Gastrocnemius medialis (tissue), 4 donors: ENCODE measurements around the gene ERBB2. TPM values are rescaled to one million over a fixed set of nuclear protein-coding genes. Genes with fewer than 3 reads are reported as not detected.
A peak's percentile ranks its signal among the peaks of the same experiment; 100 is the strongest.

Experiments used
- ATAC-seq, 2 donors: fragments of 150-250 bp; one replicate each; pipeline ENCODE4 v1.9.1; 2016
- DNase-seq, 2 donors: peaks; one replicate each; pipeline ENCODE4 v3.0.0-alpha.2; 2019
- H3K27ac ChIP-seq, 4 donors: fragments of 200-600 bp; sonication (generic); 1 replicate in 1 of 4; 2 replicates in 3 of 4; pipeline ENCODE4 v1.5.1; 2016 to 2018; ENCODE audit warnings: mild to moderate bottlenecking in 2 of 4, moderate library complexity in 1 of 4
- H3K27me3 ChIP-seq, 3 donors: fragments of 200-600 bp; sonication (generic) in 2 of 3; 1 replicate in 1 of 3; 2 replicates in 2 of 3; pipeline versions ENCODE4 v1.5.1 to v1.6.0; 2016 to 2019; ENCODE audit warnings: mild to moderate bottlenecking in 1 of 3, moderate library complexity in 1 of 3
- H3K36me3 ChIP-seq, 2 donors: fragments of 200-600 bp; sonication (generic) in 1 of 2; one replicate each; pipeline ENCODE4 v1.5.1; 2017 to 2018
- H3K4me1 ChIP-seq, 2 donors: fragments of 200-600 bp; sonication (generic) in 1 of 2; one replicate each; pipeline ENCODE4 v1.5.1; 2016 to 2017; ENCODE audit warnings: mild to moderate bottlenecking in 2 of 2
- H3K4me3 ChIP-seq, 4 donors: fragments of 200-600 bp; sonication (generic) in 3 of 4; 1 replicate in 1 of 4; 2 replicates in 3 of 4; pipeline ENCODE4 v1.5.1; 2016 to 2019; ENCODE audit warnings: mild to moderate bottlenecking in 2 of 4
- H3K9me3 ChIP-seq, 3 donors: fragments of 200-600 bp; sonication (generic) in 2 of 3; 1 replicate in 1 of 3; 2 replicates in 2 of 3; pipeline ENCODE4 v1.5.1; 2016 to 2019
- CTCF ChIP-seq, 5 experiments: fragments of 450-650 bp in 3 of 5; fragments of 200-600 bp in 2 of 5; sonication (generic) in 2 of 5; IDR thresholded peaks in 4 of 5; conservative IDR thresholded peaks in 1 of 5; 1 replicate in 4 of 5; 2 replicates in 1 of 5; pipeline ENCODE4 v1.5.1; 2016 to 2019; ENCODE audit warnings: antibody characterized with exemption in 5 of 5, mild to moderate bottlenecking in 3 of 5, moderate library complexity in 3 of 5
- POLR2A ChIP-seq, 2 donors: fragments of 450-650 bp; IDR thresholded peaks; one replicate each; pipeline ENCODE4 v1.6.1; 2017; ENCODE audit warnings: antibody characterized with exemption in 2 of 2, mild to moderate bottlenecking in 2 of 2, moderate library complexity in 2 of 2
- in situ Hi-C, 4 donors: fragments of 200-750 bp; cut with MboI; loops; one replicate each; pipeline versions ENCODE4 v1.15.0 to v1.8.0; 2017; ENCODE audit warnings: low sequenced_read_pairs in 4 of 4
- intact Hi-C: fragments of 100-400 bp; cut with DNase I; formaldehyde crosslinking; loops from one replicate; pipeline ENCODE4 v1.15.1; 2023; ENCODE audit warnings: low total_unique reads
- total RNA-seq, 4 donors: library from RNA; depleted of rRNA; stranded (reverse); fragments of >200 nt; gene quantifications; one replicate each; pipeline versions ENCODE4 v1.1.0 to v1.2.3, GENCODE V29; 2016

The ERBB2 gene
- total RNA-seq, 4 donors from 2014 or later: 6.0 to 26.4 (median 15.3) TPM

- Histone ChIP-seq H3K36me3 (no peaks in the 10 kb centered on the region), H3K27ac (no peak overlapping the region), H3K9me3 (no peaks in the 10 kb centered on the region), H3K27me3 (peaks cover 37 to 45% (median 43%) of the 10 kb centered on the region in 3 donors), H3K4me3 (no peak overlapping the region), H3K4me1 (peaks cover 6 to 22% of the 10 kb centered on the region in 2 donors)
- ATAC-seq (no peak), DNase-seq (no peak)
- in situ Hi-C loops: no loop called here
- intact Hi-C loops: no loop called here
- no peak for TF ChIP-seq CTCF (IDR thresholded peaks at IDR 0.05 in 4 of 5, conservative IDR thresholded peaks at IDR 0.05 in 1 of 5)
- no peak for TF ChIP-seq POLR2A (IDR thresholded peaks at IDR 0.05)
These were observed 36.0 kb downstream of the ERBB2 start for GRCh38 chr17:39735882-39736281.

- H3K36me3 ChIP-seq: no peaks in the 10 kb centered on the region
- TF ChIP-seq CTCF (IDR thresholded peaks at IDR 0.05 in 4 of 5, conservative IDR thresholded peaks at IDR 0.05 in 1 of 5): no peak
- TF ChIP-seq POLR2A (IDR thresholded peaks at IDR 0.05): no peak
- no peak for ATAC-seq
- peaks cover 6 to 22% of the 10 kb centered on the region in 2 donors for H3K4me1 ChIP-seq
- no peaks in the 10 kb centered on the region for H3K9me3 ChIP-seq
- no peak for DNase-seq
- H3K4me3 ChIP-seq: no peak overlapping the region
- H3K27ac ChIP-seq: no peak overlapping the region
- intact Hi-C loops: no loop called here
- in situ Hi-C loops: no loop called here
- peaks cover 40 to 49% (median 45%) of the 10 kb centered on the region in 3 donors for H3K27me3 ChIP-seq
These were observed 36.7 kb downstream of the ERBB2 start for GRCh38 chr17:39736319-39737165.

GRCh38 chr17:39737206-39737759 lies 37.4 kb downstream of the ERBB2 start:
- H3K36me3 ChIP-seq: no peaks in the 10 kb centered on the region
- no peak overlapping the region for H3K27ac ChIP-seq
- in situ Hi-C loops (no loop called here), intact Hi-C loops (no loop called here)
- TF ChIP-seq CTCF (IDR thresholded peaks at IDR 0.05 in 4 of 5, conservative IDR thresholded peaks at IDR 0.05 in 1 of 5): no peak
- TF ChIP-seq POLR2A (IDR thresholded peaks at IDR 0.05): no peak
- H3K9me3 ChIP-seq: no peaks in the 10 kb centered on the region
- H3K4me3 ChIP-seq: no peak overlapping the region
- ATAC-seq: no peak
- peaks cover 6 to 22% of the 10 kb centered on the region in 2 donors for H3K4me1 ChIP-seq
- H3K27me3 ChIP-seq: peaks cover 40 to 54% (median 50%) of the 10 kb centered on the region in 3 donors
- no peak for DNase-seq

- TF ChIP-seq POLR2A (IDR thresholded peaks at IDR 0.05): no peak
- no peak for TF ChIP-seq CTCF (IDR thresholded peaks at IDR 0.05 in 4 of 5, conservative IDR thresholded peaks at IDR 0.05 in 1 of 5)
- ATAC-seq: no peak
These were observed 38.1 kb downstream of the ERBB2 start, which contains the start of gene GRB7 for GRCh38 chr17:39737760-39738567. Gene GRB7, plus strand, starts transcription at chr17:39737938. Its CDS starts 4,364 bp downstream, at chr17:39742302.

More at GRCh38 chr17:39737760-39738567, 38.1 kb downstream of the ERBB2 start, which contains the start of gene GRB7:
- Histone ChIP-seq H3K4me1 (peaks cover 6 to 22% of the 10 kb centered on the region in 2 donors), H3K36me3 (no peaks in the 10 kb centered on the region), H3K4me3 (peak within 1 kb of the TSS in 3 of 4 donors; percentile 6 to 25 (median 14)), H3K9me3 (no peaks in the 10 kb centered on the region), H3K27me3 (peaks cover 40 to 60% (median 57%) of the 10 kb centered on the region in 3 donors), H3K27ac (no peak within 1 kb of the TSS)
- no peak for DNase-seq
- intact Hi-C loops: no loop called here
- in situ Hi-C loops: no loop called here
